NCI-H345 treated with DMSO at 0.1 percent for 48 hours (cell line): ENCODE data around the gene CFAP97.
"Not testable (repeated sequence)": the region's sequence is repeated elsewhere in the genome, so short reads cannot be mapped to it uniquely, and the experiment has no call there.

Experiments used
- DNase-seq: peaks from one replicate; lab custom pipeline; 2025; ENCODE audit not compliant: unreplicated experiment; lab: John Stamatoyannopoulos, UW

CFAP97 gene

DNA sequence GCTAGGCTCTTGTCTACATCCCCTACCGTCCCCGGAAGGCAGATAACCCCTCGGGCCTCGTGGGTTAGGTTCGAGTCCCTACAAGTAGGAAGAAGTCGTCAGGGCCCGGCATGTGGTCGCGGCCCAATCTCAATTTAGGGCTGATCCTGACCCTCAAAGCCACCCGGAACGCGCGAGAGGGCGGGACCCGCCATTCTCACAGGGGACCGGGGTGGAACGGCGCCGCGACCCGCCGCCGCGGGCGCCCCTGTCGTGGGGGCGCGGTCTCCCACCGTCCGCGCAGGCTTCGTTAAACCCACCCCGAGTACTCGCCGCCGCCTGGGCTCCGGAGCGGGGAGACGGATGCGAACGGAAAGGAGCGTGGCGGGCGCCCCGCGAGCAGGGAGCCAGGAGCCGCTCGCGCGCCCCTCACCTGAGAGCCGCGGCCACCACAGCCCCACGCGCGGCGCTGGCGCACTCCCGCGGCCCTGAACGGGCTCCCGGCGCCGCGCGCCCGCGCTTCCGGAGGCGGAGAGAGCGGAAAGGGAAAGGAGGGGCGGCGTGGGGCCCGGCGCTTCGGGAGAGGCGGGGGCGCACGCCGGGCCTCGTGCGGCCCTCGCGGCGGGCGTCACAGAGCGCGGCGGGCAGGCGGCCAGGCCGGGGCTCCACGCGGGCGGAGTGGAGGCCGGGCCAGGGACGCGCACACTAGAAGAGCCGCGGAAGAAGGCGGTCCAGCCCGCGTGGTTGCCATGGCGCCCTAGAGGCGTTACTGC lies at the start of gene CFAP97:
Gene CFAP97 (minus strand): TSS at position 515 of the 752 bp plus-strand sequence. CDS start 12,804 bp downstream, outside the sequence.
- DNase-seq: peak; percentile 40

DNA sequence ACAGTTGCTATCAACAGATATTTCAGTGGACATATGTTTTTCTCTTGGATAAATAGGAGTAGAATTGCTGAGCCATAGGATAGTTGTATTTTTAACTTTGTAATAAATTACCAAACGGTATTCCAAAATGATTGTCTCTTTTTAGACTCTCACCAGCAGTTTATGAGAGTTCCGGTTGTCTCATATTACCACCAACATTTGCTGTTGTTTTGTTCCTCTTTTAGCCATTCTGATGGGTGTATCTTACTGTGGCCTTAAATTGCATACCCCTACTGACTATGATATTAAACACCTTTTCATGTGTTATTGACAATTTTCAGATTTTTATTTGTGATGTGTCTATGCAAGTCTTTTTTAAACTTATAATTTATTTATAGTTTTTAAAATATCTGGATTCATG lies 45.3 kb upstream of the CFAP97 start:
- no peak for DNase-seq

DNA sequence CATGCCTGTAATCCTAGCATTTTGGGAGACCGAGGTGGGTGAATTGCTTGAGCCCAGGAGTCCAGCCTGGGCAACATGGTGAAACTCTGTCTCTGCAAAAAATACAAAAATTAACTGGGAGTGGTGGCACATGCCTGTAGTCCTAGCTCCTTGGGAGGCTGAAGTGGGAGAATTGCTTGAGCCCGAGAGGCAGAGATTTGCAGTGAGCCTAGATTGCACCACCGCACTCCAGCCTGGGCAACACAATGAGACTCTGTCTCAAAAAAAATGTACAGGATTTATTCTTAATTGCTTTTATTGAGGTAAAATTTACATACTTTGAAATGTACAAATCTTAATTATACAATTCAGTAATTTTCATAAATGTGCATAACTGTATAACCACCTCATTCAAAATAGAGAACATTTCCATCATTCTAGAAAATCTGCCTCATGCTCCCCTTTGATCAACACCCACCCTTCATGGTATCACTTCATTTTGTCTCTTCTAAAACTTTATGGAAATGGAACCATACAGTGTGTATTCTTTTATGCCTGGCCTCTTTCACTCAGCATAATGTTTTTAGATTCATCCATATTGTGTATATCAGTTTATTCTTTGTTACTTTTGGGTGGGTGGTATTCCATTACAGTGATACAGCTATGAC lies 44.7 kb upstream of the CFAP97 start:
- DNase-seq: no peak

GRCh38 chr4:185247151-185247550 lies 43.4 kb upstream of the CFAP97 start:
- no peak for DNase-seq

DNA sequence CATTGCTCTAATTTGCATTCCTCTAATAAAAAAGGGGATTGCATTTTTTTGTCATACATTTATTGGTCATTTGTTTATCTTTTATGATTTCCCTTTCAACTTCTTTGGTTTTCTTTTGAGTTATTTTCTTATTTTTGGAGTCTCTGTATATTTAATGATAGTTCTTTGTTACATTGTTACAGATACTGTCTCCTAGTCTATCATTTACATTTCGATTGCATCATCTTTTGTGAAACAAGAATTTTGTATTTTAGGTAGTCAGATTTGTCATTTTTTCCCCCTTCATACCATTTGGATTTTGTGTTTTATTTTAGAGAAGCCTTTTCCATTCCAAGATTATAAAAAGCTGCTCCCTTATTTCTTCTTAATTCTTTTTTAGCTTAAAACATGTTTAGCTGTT lies 42.7 kb upstream of the CFAP97 start:
- no peak for DNase-seq

DNA sequence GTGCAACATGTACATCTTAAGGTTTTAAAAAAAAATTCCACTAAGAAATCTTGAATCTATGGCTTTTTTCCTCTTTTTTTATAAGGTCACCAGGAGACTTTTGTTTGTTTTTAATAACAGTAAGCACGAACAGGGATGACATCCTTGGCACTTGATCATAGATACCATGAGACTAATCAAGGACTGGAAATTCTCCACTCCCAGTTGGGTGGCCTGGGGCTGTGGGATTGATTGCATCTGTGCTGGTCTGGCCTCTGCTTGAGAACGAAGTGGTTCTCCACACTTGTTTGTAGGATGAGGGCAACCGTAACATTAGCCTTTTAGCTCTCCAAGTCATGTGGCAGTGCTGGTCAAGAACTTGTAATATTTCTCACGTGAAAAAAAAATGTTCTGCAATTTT lies 41.0 kb upstream of the CFAP97 start:
- DNase-seq: no peak

DNA sequence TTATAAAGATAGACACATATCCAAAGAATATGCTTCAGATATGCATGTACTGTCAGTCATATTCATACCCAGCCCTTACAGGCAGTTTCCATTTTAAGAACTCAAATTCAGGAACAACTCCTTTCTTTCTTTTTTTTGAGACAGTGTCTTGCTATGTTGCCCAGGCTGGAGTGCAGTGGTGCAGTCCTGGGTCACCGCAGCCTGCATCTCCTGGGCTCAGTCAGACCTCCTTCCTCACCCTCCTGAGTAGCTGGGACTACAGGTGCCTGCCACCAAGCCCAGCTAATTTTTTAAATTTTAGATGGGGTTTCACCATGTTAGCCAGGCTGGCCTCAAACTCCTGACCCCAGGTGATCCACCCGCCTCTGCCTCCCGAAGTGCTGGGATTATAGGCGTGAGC lies 40.1 kb upstream of the CFAP97 start:
- no peak for DNase-seq

DNA sequence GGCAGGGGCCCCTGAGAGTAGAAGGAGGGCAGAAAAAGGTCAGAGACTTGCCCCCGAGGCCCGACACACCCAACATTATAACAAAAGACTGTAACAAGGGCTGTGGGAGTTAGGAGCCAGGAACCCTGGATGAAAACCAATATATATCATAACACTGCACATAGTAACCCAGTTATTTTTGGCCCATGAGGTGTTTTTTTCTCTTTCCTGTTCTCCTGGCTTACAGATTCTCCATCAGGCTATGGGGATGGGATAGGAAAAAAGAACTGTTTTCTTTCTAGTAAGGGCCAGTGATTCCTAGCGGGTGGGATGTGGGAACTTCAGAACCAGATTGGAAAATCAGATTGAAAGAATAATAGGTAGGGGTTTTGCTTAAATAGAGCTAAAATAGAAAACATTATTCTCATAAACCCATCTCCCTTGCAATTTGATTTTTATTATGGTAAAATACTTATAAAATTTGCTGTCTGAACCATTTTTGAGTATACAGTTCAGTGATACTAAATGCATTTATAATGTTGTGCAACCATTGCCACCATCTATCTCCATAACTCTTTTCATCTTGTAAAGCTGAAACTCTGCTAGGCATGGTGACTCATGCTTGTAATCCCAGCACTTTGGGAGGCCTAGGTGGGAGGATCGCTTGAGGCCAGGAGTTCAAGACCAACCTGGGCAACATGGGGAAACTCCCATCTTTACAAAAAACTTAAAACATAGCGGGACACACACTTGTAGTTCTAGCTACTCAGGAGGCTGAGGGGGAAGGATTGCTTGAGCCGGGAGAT lies 39.1 kb upstream of the CFAP97 start:
- no peak for DNase-seq

- DNase-seq: not testable (repeated sequence)
Observed at GRCh38 chr4:185240486-185240885, 36.7 kb upstream of the CFAP97 start.

DNA sequence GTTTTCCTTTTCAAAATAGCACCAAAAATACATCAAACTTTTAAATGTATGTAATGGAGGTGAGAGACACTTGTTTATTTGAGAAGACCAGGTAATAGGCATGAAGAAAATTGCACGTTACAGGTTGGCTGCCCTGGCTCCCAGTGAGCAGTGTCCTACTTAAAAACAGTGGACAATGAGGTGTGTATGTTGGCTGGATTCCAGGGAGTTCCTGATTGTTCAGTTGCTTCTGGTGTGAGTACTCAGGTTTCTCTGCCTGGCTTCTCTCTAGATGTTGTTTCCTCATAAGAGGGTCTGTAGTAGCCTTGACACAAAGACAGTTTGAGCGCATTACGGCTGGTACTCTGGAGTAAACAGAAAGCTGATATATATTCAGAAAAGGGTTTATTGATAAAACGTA lies 35.0 kb upstream of the CFAP97 start:
- DNase-seq: peak; percentile 31

GRCh38 chr4:185238215-185238681 lies 34.4 kb upstream of the CFAP97 start:
- DNase-seq: no peak

GRCh38 chr4:185237175-185237574 lies 33.4 kb upstream of the CFAP97 start:
- no peak for DNase-seq

GRCh38 chr4:185235843-185236503 lies 32.2 kb upstream of the CFAP97 start:
- no peak for DNase-seq

DNA sequence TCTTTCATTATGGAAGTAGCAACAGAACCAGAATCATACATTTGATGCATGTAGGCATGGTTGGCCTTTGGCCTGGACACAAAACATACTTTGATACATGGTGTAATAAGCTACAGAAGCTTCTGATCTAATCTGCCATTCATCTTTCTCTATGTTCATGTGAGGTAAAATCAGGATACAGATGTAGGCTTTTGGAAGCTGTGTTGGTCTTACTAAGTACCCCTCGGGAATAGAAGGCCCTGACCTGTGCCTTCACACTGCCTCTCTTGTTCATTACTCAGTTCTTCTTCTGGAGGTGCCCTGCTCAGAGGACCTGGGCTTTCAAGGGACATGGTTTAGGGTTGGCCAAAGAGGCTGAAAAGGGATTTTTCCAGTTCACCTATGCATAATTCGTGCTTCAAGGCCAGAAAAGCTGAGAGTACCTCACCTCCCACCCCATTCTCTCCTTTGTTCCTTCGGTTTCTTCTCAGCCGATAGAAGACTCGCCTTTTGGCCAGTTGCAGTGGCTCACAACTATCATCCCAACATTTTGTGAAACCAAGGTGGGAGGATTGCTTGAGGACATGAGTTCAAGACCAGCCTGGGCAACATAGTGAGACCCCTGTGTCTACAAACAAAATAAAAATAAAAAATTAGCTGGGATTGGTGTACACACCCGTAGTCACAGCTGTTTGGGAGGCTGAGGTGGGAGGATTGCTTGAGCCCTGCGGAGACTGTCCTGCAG lies 31.5 kb upstream of the CFAP97 start:
- no peak for DNase-seq

- no peak for DNase-seq
Observed at GRCh38 chr4:185232370-185232769, 28.6 kb upstream of the CFAP97 start.

- no peak for DNase-seq
Observed at GRCh38 chr4:185229021-185229818, 25.4 kb upstream of the CFAP97 start.

GRCh38 chr4:185227713-185228278 lies 24.0 kb upstream of the CFAP97 start:
- no peak for DNase-seq

GRCh38 chr4:185227131-185227551 lies 23.3 kb upstream of the CFAP97 start:
- no peak for DNase-seq

- no peak for DNase-seq
Observed at GRCh38 chr4:185225940-185226339, 22.1 kb upstream of the CFAP97 start.
